CD4-positive, alpha-beta T cell treated with Interleukin-17A for 4 hours (primary cell): ENCODE data around the gene MCU.
A peak's percentile ranks its signal among the peaks of the same experiment; 100 is the strongest.
"Not testable (repeated sequence)": the region's sequence is repeated elsewhere in the genome, so short reads cannot be mapped to it uniquely, and the experiment has no call there.

Experiments used
- DNase-seq: peaks from one replicate; pipeline ENCODE4 v3.0.0-alpha.2; 2020; ENCODE audit warnings: mixed read lengths

Gene MCU

GRCh38 chr10:72691863-72692743 is at the start of gene MCU:
MCU (plus strand) TSS chr10:72692143; CDS start chr10:72692152, 9 bp downstream.
- peak; percentile 95 for DNase-seq

GRCh38 chr10:72642318-72642717 is 49.6 kb upstream of the MCU start:
- no peak for DNase-seq

GRCh38 chr10:72645263-72645858 is 46.6 kb upstream of the MCU start:
- no peak for DNase-seq

- DNase-seq = not testable (repeated sequence)
Measured at GRCh38 chr10:72646971-72647370, 45.0 kb upstream of the MCU start.

GRCh38 chr10:72648301-72648700 is 43.6 kb upstream of the MCU start:
- no peak for DNase-seq

GRCh38 chr10:72649291-72649690 is 42.7 kb upstream of the MCU start:
- DNase-seq = no peak

GRCh38 chr10:72653383-72654096 is 38.4 kb upstream of the MCU start:
- no peak for DNase-seq

- no peak for DNase-seq
Measured at GRCh38 chr10:72654720-72655119, 37.2 kb upstream of the MCU start.

GRCh38 chr10:72658696-72659400 is 33.1 kb upstream of the MCU start:
- DNase-seq = no peak

- DNase-seq = no peak
Measured at GRCh38 chr10:72659694-72660093, 32.2 kb upstream of the MCU start.

GRCh38 chr10:72660220-72660619 is 31.7 kb upstream of the MCU start:
- DNase-seq = no peak

GRCh38 chr10:72661431-72661830 is 30.5 kb upstream of the MCU start:
- no peak for DNase-seq

GRCh38 chr10:72663971-72664370 is 28.0 kb upstream of the MCU start:
- DNase-seq = no peak

GRCh38 chr10:72665925-72666324 is 26.0 kb upstream of the MCU start:
- DNase-seq = no peak

- no peak for DNase-seq
Measured at GRCh38 chr10:72667207-72667864, 24.6 kb upstream of the MCU start.

GRCh38 chr10:72673280-72673679 is 18.7 kb upstream of the MCU start:
- DNase-seq = no peak

GRCh38 chr10:72674174-72674573 is 17.8 kb upstream of the MCU start:
- not testable (repeated sequence) for DNase-seq

GRCh38 chr10:72679838-72680241 is 12.1 kb upstream of the MCU start:
- DNase-seq = no peak

GRCh38 chr10:72682638-72683037 is 9.3 kb upstream of the MCU start:
- no peak for DNase-seq

- DNase-seq = no peak
Measured at GRCh38 chr10:72685264-72685921, 6.5 kb upstream of the MCU start.

- not testable (repeated sequence) for DNase-seq
Measured at GRCh38 chr10:72686430-72686829, 5.5 kb upstream of the MCU start.

- no peak for DNase-seq
Measured at GRCh38 chr10:72687035-72687434, 4.9 kb upstream of the MCU start.
